ENCODE data around the gene IL2RA.

- TF ChIP-seq CTCF (IDR thresholded peaks at IDR 0.05; ENCODE audit: insufficient read depth, low read length, poor library complexity, severe bottlenecking) (no peak), EZH2phosphoT487 (conservative IDR thresholded peaks at IDR 0.05; ENCODE audit: low read length) (no peak)
Measured at GRCh38 chr10:5977471-5978229, 84.5 kb downstream of the IL2RA start, which contains the start of gene IL15RA.
